ENCODE results near the gene SEMA6B. TPM values are rescaled to one million over a fixed set of nuclear protein-coding genes. Genes with fewer than 3 reads are reported as not detected.

Gene SEMA6B
- total RNA-seq, 1 donor from 2014 or later, result not detected

GRCh38 chr19:4583961-4584669 lies 24.6 kb upstream of the SEMA6B start:
- intact Hi-C loops (cut with micrococcal nuclease), result no loop called here
- Mint-ChIP-seq H3K4me3 (no peak overlapping the region), H3K9me3 (no peaks in the 10 kb centered on the region), H3K4me1 (ENCODE audit: low read depth) (peaks cover 9% of the 10 kb centered on the region), H3K27ac (no peak overlapping the region), H3K27me3 (ENCODE audit: insufficient read depth) (peaks cover 56% of the 10 kb centered on the region), H3K36me3 (ENCODE audit: low read depth) (peaks cover 2% of the 10 kb centered on the region)
- no peak for DNase-seq (ENCODE audit: low spot score)

- no peak for DNase-seq (ENCODE audit: low spot score)
- peaks cover 9% of the 10 kb centered on the region for H3K4me1 Mint-ChIP-seq (ENCODE audit: low read depth)
- peaks cover 2% of the 10 kb centered on the region for H3K36me3 Mint-ChIP-seq (ENCODE audit: low read depth)
- no peak overlapping the region for H3K27ac Mint-ChIP-seq
- H3K27me3 Mint-ChIP-seq (ENCODE audit: insufficient read depth), result peaks cover 57% of the 10 kb centered on the region
- no peaks in the 10 kb centered on the region for H3K9me3 Mint-ChIP-seq
- H3K4me3 Mint-ChIP-seq, result no peak overlapping the region
- intact Hi-C loops (cut with micrococcal nuclease), result no loop called here
Observed at GRCh38 chr19:4582980-4583842, 23.7 kb upstream of the SEMA6B start.

- peaks cover 2% of the 10 kb centered on the region for H3K36me3 Mint-ChIP-seq (ENCODE audit: low read depth)
- intact Hi-C loops (cut with micrococcal nuclease), result no loop called here
- H3K4me3 Mint-ChIP-seq, result peak overlapping the region; percentile 28
- H3K27me3 Mint-ChIP-seq (ENCODE audit: insufficient read depth), result peaks cover 58% of the 10 kb centered on the region
- H3K4me1 Mint-ChIP-seq (ENCODE audit: low read depth), result peaks cover 9% of the 10 kb centered on the region
- no peak overlapping the region for H3K27ac Mint-ChIP-seq
- H3K9me3 Mint-ChIP-seq, result no peaks in the 10 kb centered on the region
- DNase-seq (ENCODE audit: low spot score), result no peak
Observed at GRCh38 chr19:4581666-4582553, 22.4 kb upstream of the SEMA6B start.

- no peak for DNase-seq (ENCODE audit: low spot score)
- H3K27me3 Mint-ChIP-seq (ENCODE audit: insufficient read depth), result peaks cover 54% of the 10 kb centered on the region
- no peak overlapping the region for H3K4me3 Mint-ChIP-seq
- intact Hi-C loops (cut with micrococcal nuclease), result no loop called here
- peaks cover 9% of the 10 kb centered on the region for H3K4me1 Mint-ChIP-seq (ENCODE audit: low read depth)
- H3K27ac Mint-ChIP-seq, result no peak overlapping the region
- H3K9me3 Mint-ChIP-seq, result no peaks in the 10 kb centered on the region
- peaks cover 2% of the 10 kb centered on the region for H3K36me3 Mint-ChIP-seq (ENCODE audit: low read depth)
Observed at GRCh38 chr19:4580961-4581665, 21.6 kb upstream of the SEMA6B start.

GRCh38 chr19:4580021-4580901 lies 20.8 kb upstream of the SEMA6B start:
- no peak overlapping the region for H3K27ac Mint-ChIP-seq
- DNase-seq (ENCODE audit: low spot score), result no peak
- H3K27me3 Mint-ChIP-seq (ENCODE audit: insufficient read depth), result peaks cover 51% of the 10 kb centered on the region
- H3K9me3 Mint-ChIP-seq, result no peaks in the 10 kb centered on the region
- intact Hi-C loops (cut with micrococcal nuclease), result no loop called here
- H3K4me3 Mint-ChIP-seq, result no peak overlapping the region
- no peaks in the 10 kb centered on the region for H3K36me3 Mint-ChIP-seq (ENCODE audit: low read depth)
- H3K4me1 Mint-ChIP-seq (ENCODE audit: low read depth), result peaks cover 9% of the 10 kb centered on the region

- Mint-ChIP-seq H3K36me3 (ENCODE audit: low read depth) (no peaks in the 10 kb centered on the region), H3K27me3 (ENCODE audit: insufficient read depth) (peaks cover 52% of the 10 kb centered on the region), H3K4me3 (no peak overlapping the region), H3K9me3 (no peaks in the 10 kb centered on the region), H3K4me1 (ENCODE audit: low read depth) (peaks cover 9% of the 10 kb centered on the region), H3K27ac (no peak overlapping the region)
- intact Hi-C loops (cut with micrococcal nuclease), result no loop called here
- no peak for DNase-seq (ENCODE audit: low spot score)
Observed at GRCh38 chr19:4579389-4579788, 19.9 kb upstream of the SEMA6B start.

GRCh38 chr19:4578552-4579248 lies 19.2 kb upstream of the SEMA6B start:
- H3K4me1 Mint-ChIP-seq (ENCODE audit: low read depth), result peaks cover 9% of the 10 kb centered on the region
- H3K9me3 Mint-ChIP-seq, result no peaks in the 10 kb centered on the region
- H3K27ac Mint-ChIP-seq, result no peak overlapping the region
- intact Hi-C loops (cut with micrococcal nuclease), result no loop called here
- peaks cover 51% of the 10 kb centered on the region for H3K27me3 Mint-ChIP-seq (ENCODE audit: insufficient read depth)
- DNase-seq (ENCODE audit: low spot score), result no peak
- H3K4me3 Mint-ChIP-seq, result no peak overlapping the region
- H3K36me3 Mint-ChIP-seq (ENCODE audit: low read depth), result no peaks in the 10 kb centered on the region

- Mint-ChIP-seq H3K4me1 (ENCODE audit: low read depth) (peaks cover 5% of the 10 kb centered on the region), H3K27ac (no peak overlapping the region), H3K36me3 (ENCODE audit: low read depth) (no peaks in the 10 kb centered on the region), H3K9me3 (no peaks in the 10 kb centered on the region), H3K4me3 (no peak overlapping the region), H3K27me3 (ENCODE audit: insufficient read depth) (peaks cover 38% of the 10 kb centered on the region)
- intact Hi-C loops (cut with micrococcal nuclease), result no loop called here
- DNase-seq (ENCODE audit: low spot score), result no peak
Observed at GRCh38 chr19:4577020-4577782, 17.7 kb upstream of the SEMA6B start.

GRCh38 chr19:4576016-4576933 lies 16.8 kb upstream of the SEMA6B start:
- no peak overlapping the region for H3K4me3 Mint-ChIP-seq
- intact Hi-C loops (cut with micrococcal nuclease), result loop anchor here (1.0 kb wide), 1 partner anchor 60 kb away; no protein-coding TSS in a partner anchor
- no peaks in the 10 kb centered on the region for H3K4me1 Mint-ChIP-seq (ENCODE audit: low read depth)
- no peak overlapping the region for H3K27ac Mint-ChIP-seq
- no peaks in the 10 kb centered on the region for H3K9me3 Mint-ChIP-seq
- no peaks in the 10 kb centered on the region for H3K36me3 Mint-ChIP-seq (ENCODE audit: low read depth)
- peaks cover 33% of the 10 kb centered on the region for H3K27me3 Mint-ChIP-seq (ENCODE audit: insufficient read depth)
- DNase-seq (ENCODE audit: low spot score), result peak; percentile 54
